ENCODE results near the gene ZFYVE28.
A peak's percentile ranks its signal among the peaks of the same experiment; 100 is the strongest.

Gene ZFYVE28

DNA sequence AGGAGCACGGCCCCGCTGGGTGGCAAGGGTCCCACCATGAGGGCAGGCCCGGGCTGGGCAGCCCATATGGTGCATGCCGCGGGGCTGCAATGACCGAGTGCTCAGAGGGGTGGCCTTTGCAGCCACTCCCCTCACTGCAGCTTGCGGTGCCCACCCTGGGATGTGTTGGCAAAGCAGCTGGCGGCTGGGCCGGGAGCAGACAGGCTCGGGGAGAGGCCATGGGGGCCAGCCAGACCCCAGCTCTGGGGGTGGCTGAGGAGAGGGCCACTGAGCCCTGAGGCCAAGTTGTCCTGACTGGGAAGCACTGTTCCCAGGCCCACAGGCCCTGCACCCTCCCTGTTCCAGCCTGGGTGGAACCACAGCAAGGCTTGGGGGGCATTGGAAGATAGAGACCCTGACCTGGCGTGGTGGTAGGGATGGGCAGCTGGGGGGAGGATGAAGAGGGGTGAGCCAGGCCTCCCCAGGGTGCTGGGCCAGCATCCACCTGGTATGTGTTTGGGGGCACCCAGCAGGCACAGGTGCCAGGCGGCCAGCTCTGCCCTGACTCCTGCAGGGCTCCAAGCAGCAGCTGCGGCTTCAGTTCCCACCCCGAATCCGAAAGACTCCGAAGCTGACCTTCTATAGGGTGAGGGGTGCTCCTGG lies 32.1 kb upstream of the ZFYVE28 start:
- H3K27me3 Mint-ChIP-seq, result no peaks in the 10 kb centered on the region
- no peaks in the 10 kb centered on the region for H3K9me3 Mint-ChIP-seq
- H3K4me3 Mint-ChIP-seq, result no peak overlapping the region
- H3K27ac Mint-ChIP-seq, result no peak overlapping the region
- H3K36me3 Mint-ChIP-seq, result no peaks in the 10 kb centered on the region
- no peaks in the 10 kb centered on the region for H3K4me1 Mint-ChIP-seq

DNA sequence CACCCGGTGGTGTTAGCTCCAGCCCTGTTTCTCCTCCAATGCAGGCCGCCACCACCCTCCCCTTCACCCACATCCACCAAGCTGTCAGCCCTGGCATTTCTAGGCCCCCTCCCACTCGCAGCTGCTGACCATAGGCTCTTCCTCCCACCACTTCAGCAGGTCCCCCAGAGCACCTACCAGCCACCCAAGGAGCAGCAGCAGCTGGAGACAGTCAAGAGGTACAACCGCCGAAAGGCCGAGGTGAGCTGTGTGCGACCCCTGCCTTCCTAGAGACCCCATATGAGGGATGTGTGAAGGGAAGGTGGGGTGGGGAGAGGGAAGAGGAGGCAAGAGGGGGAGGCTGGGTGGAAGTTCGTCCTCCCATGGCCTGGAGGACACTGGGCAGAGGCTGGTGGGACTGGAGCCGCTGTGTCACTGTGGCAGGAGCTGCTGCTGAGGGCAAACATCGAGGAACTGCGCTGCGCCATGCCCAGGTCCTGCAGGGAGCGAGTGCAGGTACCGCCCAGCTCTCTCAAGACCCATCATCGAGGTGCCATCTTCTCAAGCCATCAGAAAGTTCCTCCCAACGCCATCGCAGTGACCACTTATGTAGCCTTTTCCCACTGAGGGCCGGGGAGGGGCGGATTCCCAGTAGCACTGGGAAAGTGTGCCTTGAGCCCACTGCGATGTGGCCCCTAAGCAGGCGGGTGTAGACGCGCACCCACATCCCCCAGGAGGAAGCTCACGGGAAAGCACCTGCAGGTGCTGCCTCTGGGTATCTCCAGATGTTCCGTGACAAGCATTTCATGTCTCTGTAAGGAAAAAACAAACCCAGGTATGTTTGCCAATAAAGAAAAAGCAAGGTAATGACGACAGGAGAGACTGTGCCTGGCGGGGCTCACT lies 31.3 kb upstream of the ZFYVE28 start:
- no peaks in the 10 kb centered on the region for H3K27me3 Mint-ChIP-seq
- H3K4me1 Mint-ChIP-seq, result no peaks in the 10 kb centered on the region
- no peak overlapping the region for H3K27ac Mint-ChIP-seq
- H3K9me3 Mint-ChIP-seq, result no peaks in the 10 kb centered on the region
- H3K4me3 Mint-ChIP-seq, result no peak overlapping the region
- no peaks in the 10 kb centered on the region for H3K36me3 Mint-ChIP-seq

GRCh38 chr4:2449051-2449450 lies 30.6 kb upstream of the ZFYVE28 start:
- no peaks in the 10 kb centered on the region for H3K27me3 Mint-ChIP-seq
- H3K4me3 Mint-ChIP-seq, result no peak overlapping the region
- no peaks in the 10 kb centered on the region for H3K36me3 Mint-ChIP-seq
- no peaks in the 10 kb centered on the region for H3K9me3 Mint-ChIP-seq
- H3K4me1 Mint-ChIP-seq, result no peaks in the 10 kb centered on the region
- no peak overlapping the region for H3K27ac Mint-ChIP-seq

GRCh38 chr4:2448589-2448988 lies 30.1 kb upstream of the ZFYVE28 start:
- H3K36me3 Mint-ChIP-seq, result no peaks in the 10 kb centered on the region

GRCh38 chr4:2446656-2447564 lies 28.5 kb upstream of the ZFYVE28 start:
- Mint-ChIP-seq H3K27me3 (no peaks in the 10 kb centered on the region), H3K4me3 (no peak overlapping the region)

More at GRCh38 chr4:2448589-2448988, 30.1 kb upstream of the ZFYVE28 start:
- Mint-ChIP-seq H3K4me3 (no peak overlapping the region), H3K27me3 (no peaks in the 10 kb centered on the region), H3K9me3 (no peaks in the 10 kb centered on the region), H3K27ac (no peak overlapping the region), H3K4me1 (no peaks in the 10 kb centered on the region)

DNA sequence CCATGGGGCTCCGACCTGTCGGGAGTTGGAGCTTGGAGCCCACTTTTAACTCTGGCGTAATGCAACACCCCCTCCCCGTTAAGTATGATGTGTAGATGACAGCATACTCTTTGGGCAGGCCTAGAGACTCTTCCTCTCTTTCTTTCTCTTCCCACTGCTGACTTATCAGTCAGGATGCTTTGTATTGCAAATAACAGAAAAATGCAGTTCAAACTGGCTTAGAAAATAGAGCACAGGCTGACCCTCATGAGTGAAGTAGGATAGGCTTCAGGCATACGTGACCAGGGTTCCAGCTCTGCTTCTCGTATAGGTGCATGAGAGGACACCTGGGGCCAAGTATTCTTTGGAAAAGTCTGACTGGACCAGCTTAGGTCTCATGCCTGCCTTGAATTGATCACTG lies 27.1 kb upstream of the ZFYVE28 start:
- H3K9me3 Mint-ChIP-seq, result no peaks in the 10 kb centered on the region
- H3K27me3 Mint-ChIP-seq, result no peaks in the 10 kb centered on the region
- peaks cover 4% of the 10 kb centered on the region for H3K4me1 Mint-ChIP-seq
- H3K4me3 Mint-ChIP-seq, result no peak overlapping the region
- no peak overlapping the region for H3K27ac Mint-ChIP-seq
- no peaks in the 10 kb centered on the region for H3K36me3 Mint-ChIP-seq

More at GRCh38 chr4:2446656-2447564, 28.5 kb upstream of the ZFYVE28 start:
- H3K36me3 Mint-ChIP-seq, result no peaks in the 10 kb centered on the region
- no peaks in the 10 kb centered on the region for H3K4me1 Mint-ChIP-seq
- no peak overlapping the region for H3K27ac Mint-ChIP-seq
- H3K9me3 Mint-ChIP-seq, result no peaks in the 10 kb centered on the region

DNA sequence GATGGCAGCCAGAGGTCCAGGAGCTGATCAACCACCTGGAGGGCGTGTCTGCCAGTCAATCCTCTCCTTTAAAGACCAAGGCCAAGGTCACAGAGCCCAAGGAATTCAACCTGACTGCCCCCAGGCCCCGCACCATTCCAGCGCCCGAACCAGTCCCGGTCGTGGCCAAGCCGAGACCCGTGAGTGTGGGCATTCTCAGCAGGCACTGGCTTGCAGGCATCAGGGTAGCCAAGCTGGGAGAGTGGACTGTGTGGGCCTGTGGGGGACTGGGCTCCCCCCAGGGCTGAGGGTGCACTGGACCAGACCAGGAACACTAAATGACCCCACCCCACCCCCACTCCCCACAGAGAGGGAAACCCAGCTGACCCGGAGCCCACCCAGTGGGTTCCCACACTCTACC lies 26.7 kb upstream of the ZFYVE28 start:
- H3K4me3 Mint-ChIP-seq, result no peak overlapping the region
- no peaks in the 10 kb centered on the region for H3K27me3 Mint-ChIP-seq
- H3K9me3 Mint-ChIP-seq, result no peaks in the 10 kb centered on the region
- H3K36me3 Mint-ChIP-seq, result no peaks in the 10 kb centered on the region
- H3K4me1 Mint-ChIP-seq, result peaks cover 4% of the 10 kb centered on the region
- no peak overlapping the region for H3K27ac Mint-ChIP-seq

- Mint-ChIP-seq H3K9me3 (no peaks in the 10 kb centered on the region), H3K27ac (no peak overlapping the region), H3K36me3 (no peaks in the 10 kb centered on the region), H3K27me3 (no peaks in the 10 kb centered on the region), H3K4me1 (peaks cover 4% of the 10 kb centered on the region), H3K4me3 (no peak overlapping the region)
Measured at GRCh38 chr4:2443956-2444740, 25.7 kb upstream of the ZFYVE28 start.

DNA sequence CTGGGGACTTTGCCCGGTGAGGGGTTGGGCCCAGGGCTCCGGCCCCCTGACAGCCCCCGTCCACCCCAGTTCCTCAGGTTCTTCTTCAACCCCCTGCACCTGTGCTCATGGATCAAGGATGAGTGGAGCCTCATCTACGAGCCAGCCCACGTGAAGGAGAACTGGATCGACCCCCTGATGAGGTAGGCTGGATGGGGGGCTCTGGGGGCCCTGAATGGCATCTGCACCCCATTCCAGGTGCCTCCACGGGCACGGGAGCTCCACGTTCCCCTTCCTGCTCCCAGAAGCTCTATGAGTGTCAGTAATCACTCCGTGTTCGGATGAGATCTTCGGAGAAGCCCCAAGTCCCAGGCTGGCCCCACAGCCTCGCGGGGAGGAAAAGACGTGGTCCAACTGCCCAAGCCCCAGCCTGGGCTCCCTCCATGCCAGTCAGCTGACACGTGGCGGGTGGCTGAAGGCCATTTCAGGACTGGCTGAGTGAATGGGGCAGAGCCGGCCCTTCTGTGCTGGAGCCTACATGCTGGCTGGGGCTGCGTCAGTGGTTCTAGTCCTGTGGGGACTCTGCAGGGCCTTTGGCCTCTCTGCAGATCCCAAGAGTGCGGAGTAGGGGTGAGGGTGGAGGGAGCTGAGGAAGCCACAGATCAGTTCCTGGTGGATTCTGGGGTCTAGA lies 24.8 kb upstream of the ZFYVE28 start:
- Mint-ChIP-seq H3K27me3 (no peaks in the 10 kb centered on the region), H3K36me3 (no peaks in the 10 kb centered on the region), H3K4me1 (peaks cover 4% of the 10 kb centered on the region), H3K9me3 (no peaks in the 10 kb centered on the region), H3K4me3 (no peak overlapping the region), H3K27ac (no peak overlapping the region)

DNA sequence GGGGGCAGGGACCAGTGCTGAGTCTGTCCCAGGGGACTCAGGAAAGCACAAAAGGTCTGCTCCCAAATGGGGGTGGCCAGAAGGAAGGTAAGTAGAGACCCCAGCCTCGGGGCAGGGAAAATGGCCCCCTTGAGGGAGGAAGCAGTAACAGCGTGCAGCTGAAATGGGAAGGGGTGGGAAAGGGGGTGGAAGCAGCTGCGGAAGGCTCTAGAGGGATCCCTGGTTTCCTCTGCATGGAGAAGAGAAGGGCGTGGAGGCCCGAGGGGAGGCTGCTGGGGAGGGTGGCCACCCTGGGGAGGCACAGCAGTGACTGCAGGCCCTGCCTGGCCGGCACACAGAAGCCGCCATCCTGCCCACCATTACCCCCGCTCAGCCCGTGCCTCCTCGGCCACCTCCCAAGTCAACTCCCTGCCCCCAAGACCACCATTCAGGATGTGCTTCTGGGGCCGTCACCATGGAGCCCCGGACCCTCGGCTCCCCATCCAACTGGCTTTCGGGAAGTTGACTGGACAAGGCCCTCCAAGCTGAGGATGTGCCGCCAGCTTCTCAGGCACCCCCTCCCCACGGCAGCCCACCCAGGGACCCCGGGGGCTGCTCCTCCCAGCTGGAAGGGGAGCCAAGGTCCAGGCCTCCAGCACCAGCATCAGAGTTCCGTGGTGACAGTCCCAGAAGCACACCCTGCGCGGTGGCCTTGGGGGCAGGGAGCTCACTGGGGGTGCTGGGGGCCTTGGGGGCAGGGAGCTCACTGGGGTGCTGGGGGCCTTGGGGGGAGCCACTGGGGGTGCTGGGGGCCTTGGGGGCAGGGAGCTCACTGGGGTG lies 23.9 kb upstream of the ZFYVE28 start:
- Mint-ChIP-seq H3K4me3 (no peak overlapping the region), H3K27ac (no peak overlapping the region), H3K36me3 (no peaks in the 10 kb centered on the region), H3K27me3 (no peaks in the 10 kb centered on the region), H3K9me3 (no peaks in the 10 kb centered on the region), H3K4me1 (peaks cover 4% of the 10 kb centered on the region)

- Mint-ChIP-seq H3K4me1 (peaks cover 4% of the 10 kb centered on the region), H3K36me3 (no peaks in the 10 kb centered on the region), H3K27me3 (no peaks in the 10 kb centered on the region), H3K9me3 (no peaks in the 10 kb centered on the region), H3K4me3 (no peak overlapping the region), H3K27ac (peak overlapping the region; percentile 12)
Measured at GRCh38 chr4:2441393-2442174, 23.1 kb upstream of the ZFYVE28 start.

GRCh38 chr4:2438822-2439718 lies 20.6 kb upstream of the ZFYVE28 start:
- H3K27me3 Mint-ChIP-seq, result no peaks in the 10 kb centered on the region
- no peak overlapping the region for H3K4me3 Mint-ChIP-seq
- H3K4me1 Mint-ChIP-seq, result peaks cover 4% of the 10 kb centered on the region
- H3K27ac Mint-ChIP-seq, result no peak overlapping the region
- H3K36me3 Mint-ChIP-seq, result no peaks in the 10 kb centered on the region
- no peaks in the 10 kb centered on the region for H3K9me3 Mint-ChIP-seq

Data from activated naive CD4-positive, alpha-beta T cell treated with anti-CD3 and anti-CD28 coated beads, Interleukin-2, amount 50 U/mL, for 24 hours (primary cell).